T-helper 1 cell treated with Interleukin-12 subunit alpha and Interleukin-12 subunit beta and Interleukin-4 antibody, amounts not matched to agents 30 μg/mL and 1 μg/mL, for 36 hours (primary cell): Measurements from ENCODE around the gene CASKIN2.

Experiments
- H3K27ac Mint-ChIP-seq: one replicate; pipeline ENCODE4 v1.8.0; 2021; ENCODE audit warnings: mild to moderate bottlenecking, mixed read lengths
- H3K27me3 Mint-ChIP-seq: one replicate; pipeline ENCODE4 v1.8.0; 2021; ENCODE audit warnings: low read depth, mixed read lengths
- H3K36me3 Mint-ChIP-seq: one replicate; pipeline ENCODE4 v1.8.0; 2021; ENCODE audit warnings: low read depth, mixed read lengths
- H3K4me1 Mint-ChIP-seq: one replicate; pipeline ENCODE4 v1.8.0; 2021; ENCODE audit warnings: low read depth, mixed read lengths
- H3K4me3 Mint-ChIP-seq: one replicate; pipeline ENCODE4 v1.8.0; 2021; ENCODE audit warnings: mild to moderate bottlenecking, moderate library complexity, mixed read lengths
- H3K9me3 Mint-ChIP-seq: one replicate; pipeline ENCODE4 v1.8.0; 2021; ENCODE audit warnings: mixed read lengths

Gene CASKIN2

DNA sequence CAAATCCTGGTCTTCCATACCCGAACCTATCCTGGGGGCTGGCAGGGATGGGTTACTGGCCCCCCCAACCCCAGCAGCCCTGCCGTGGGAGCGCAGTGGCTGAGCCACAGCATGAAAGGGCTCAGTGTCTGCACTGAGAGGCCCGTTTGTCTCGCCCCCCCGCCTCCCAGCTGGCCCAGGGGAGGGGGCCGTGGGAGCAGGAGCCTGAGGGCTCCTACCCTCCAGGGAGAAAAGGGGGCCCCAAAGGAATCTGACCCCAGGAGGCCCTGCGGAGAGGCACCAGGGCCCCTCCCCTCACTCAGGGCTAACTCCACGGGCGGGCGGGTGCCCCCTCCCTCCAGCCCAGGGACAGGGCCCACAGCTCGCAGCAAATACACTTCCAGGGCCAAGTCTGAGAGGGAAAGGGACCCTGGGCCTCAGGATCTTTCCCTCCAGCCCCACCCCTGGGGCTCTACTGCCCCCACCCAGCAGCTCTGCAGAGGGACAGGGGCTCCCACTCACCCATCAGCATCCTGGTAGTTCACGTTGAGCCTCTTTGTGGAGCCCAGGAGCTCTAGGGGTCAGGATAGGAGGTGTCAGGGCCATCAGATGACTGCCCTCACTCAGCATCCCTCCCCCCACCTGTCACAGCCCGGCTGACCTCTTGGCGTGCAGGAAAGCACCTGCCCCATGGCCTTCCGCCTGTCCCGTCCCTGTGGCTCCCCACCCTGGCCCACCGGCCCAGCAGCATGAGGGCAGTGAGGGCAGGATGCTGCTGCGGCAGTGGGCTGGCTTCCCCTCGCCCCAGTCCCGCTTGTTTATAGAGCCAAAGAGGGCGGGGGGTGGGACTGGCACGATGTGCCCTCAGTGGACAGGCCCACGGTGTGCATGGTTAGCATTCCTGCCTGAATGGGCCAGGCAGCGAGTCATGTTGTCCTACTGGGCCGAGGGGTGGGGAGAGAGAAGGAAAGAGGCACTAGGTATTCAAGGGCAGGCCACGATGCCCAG lies 7.3 kb downstream of the CASKIN2 start:
- H3K4me3 Mint-ChIP-seq: no peak overlapping the region
- no peak overlapping the region for H3K27ac Mint-ChIP-seq
- H3K4me1 Mint-ChIP-seq: no peaks in the 10 kb centered on the region
- H3K9me3 Mint-ChIP-seq: no peaks in the 10 kb centered on the region
- H3K36me3 Mint-ChIP-seq: no peaks in the 10 kb centered on the region
- no peaks in the 10 kb centered on the region for H3K27me3 Mint-ChIP-seq

DNA sequence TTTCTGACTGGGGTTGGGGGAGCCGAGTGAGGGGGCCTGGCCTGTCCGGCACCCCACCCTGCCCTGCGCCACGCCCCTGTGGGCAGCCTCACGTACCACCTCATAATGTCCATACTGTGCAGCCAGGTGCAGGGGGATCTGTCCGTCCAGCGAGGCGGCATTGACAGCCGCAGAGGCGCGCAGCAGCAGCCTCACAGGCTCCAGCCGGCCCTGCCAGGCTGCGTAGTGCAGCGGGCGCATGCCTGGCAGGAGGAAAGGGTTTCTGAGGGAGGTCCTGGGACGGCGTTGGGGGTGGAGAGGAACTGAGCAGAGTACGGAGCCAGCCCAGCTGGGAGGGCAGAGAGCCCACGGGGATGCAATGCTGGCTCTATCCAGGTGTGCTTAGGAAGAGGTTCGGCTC lies 8.4 kb downstream of the CASKIN2 start:
- no peaks in the 10 kb centered on the region for H3K9me3 Mint-ChIP-seq
- no peaks in the 10 kb centered on the region for H3K4me1 Mint-ChIP-seq
- no peak overlapping the region for H3K27ac Mint-ChIP-seq
- H3K4me3 Mint-ChIP-seq: no peak overlapping the region
- no peaks in the 10 kb centered on the region for H3K27me3 Mint-ChIP-seq
- H3K36me3 Mint-ChIP-seq: no peaks in the 10 kb centered on the region

DNA sequence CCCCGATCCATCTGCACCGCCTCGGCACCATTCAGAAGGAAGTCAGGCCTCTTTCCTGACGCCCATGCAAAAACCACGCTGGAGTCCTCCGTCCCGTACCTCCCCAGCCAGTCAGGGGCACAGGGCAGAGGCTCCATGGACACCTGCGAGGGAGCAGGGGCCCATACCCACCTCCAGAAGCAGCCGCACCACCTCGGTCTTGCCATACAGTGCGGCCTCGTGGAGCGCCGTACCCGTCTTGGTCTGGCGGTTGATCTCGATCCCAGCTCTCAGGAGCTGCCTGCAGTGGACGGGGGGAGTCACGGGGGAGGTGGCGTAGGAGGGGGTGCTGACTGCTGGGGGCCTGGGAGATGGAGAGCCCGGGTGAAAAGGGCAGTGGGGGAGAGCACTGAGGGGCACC lies 9.2 kb downstream of the CASKIN2 start:
- H3K27me3 Mint-ChIP-seq: no peaks in the 10 kb centered on the region
- H3K36me3 Mint-ChIP-seq: no peaks in the 10 kb centered on the region
- H3K4me3 Mint-ChIP-seq: no peak overlapping the region
- H3K4me1 Mint-ChIP-seq: no peaks in the 10 kb centered on the region
- H3K27ac Mint-ChIP-seq: no peak overlapping the region
- H3K9me3 Mint-ChIP-seq: no peaks in the 10 kb centered on the region

DNA sequence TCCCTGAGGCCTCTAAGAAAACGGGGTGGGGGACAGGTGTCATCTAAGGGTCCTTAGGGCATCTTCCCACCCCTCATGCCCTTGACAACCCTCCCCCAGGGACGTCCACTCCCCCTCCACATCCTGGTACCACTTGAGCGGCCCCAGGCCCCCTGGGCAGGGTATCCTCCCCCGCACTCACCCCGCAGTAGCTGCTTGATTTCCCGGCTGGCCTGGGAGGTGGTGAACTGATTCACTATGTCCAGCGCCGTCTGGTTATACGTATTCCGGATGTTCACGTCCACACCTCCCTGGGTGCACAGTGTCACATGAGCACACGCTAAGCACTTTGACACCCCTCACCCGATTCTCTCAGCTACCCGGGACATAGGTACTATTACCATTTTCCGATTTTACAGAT lies 9.7 kb downstream of the CASKIN2 start:
- no peak overlapping the region for H3K4me3 Mint-ChIP-seq
- H3K9me3 Mint-ChIP-seq: no peaks in the 10 kb centered on the region
- H3K36me3 Mint-ChIP-seq: no peaks in the 10 kb centered on the region
- H3K27ac Mint-ChIP-seq: no peak overlapping the region
- no peaks in the 10 kb centered on the region for H3K27me3 Mint-ChIP-seq
- H3K4me1 Mint-ChIP-seq: no peaks in the 10 kb centered on the region

DNA sequence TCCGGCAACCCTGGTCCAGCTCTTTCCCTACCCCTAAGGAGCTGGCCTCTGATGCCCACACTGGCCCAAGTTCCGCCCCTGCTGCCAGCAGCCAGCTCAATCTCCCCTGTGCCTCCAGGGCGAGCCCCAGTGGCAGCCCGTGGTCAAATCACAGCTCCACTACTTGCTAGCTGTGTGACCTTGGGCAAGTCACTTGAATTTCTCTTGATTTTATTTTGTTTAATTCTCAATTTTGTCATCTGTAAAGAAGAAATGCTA lies 10.3 kb downstream of the CASKIN2 start:
- Mint-ChIP-seq H3K27me3 (no peaks in the 10 kb centered on the region), H3K9me3 (no peaks in the 10 kb centered on the region), H3K4me3 (no peak overlapping the region), H3K27ac (no peak overlapping the region), H3K36me3 (no peaks in the 10 kb centered on the region), H3K4me1 (no peaks in the 10 kb centered on the region)

DNA sequence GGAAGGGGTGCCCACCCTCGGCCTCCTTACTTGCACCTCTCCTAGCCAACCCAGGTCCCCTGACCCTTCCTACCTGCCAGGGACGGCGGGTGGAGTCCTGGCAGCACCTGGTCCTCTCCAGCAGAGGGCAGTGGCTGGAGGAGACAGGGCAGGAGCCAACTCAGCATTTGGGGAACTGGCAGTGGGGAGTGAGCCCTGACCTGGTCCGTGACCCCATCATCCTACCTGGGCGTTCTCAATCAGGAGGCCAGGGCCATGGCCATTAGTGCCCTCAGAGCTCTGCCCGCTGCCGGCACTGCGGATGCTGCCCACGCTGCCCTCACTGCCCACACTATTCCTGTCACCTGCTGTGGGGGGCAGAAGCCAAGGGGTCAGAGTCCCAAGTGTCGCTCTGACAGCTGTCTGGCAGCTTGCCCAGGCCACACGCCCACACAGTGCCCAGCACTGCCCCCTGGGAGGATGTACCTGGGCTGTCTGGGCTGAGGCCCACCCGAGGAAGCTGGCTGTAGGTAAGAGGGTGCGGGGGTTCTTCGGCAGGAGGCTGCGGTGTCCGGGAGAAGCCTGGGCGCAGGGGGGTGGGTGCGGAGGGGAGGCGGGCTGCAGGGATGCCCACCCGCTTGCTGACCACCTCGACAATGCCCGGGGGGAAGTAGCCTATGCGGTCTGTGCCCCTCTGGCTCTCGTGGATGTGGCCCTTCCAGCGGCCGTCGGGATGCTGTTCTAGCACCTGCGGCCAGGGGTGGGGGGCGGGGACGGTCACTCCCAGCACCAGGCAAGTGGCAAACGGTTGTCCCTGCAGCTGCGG lies 10.8 kb downstream of the CASKIN2 start:
- Mint-ChIP-seq H3K4me1 (no peaks in the 10 kb centered on the region), H3K27ac (no peak overlapping the region), H3K4me3 (no peak overlapping the region), H3K27me3 (no peaks in the 10 kb centered on the region), H3K9me3 (no peaks in the 10 kb centered on the region), H3K36me3 (no peaks in the 10 kb centered on the region)

DNA sequence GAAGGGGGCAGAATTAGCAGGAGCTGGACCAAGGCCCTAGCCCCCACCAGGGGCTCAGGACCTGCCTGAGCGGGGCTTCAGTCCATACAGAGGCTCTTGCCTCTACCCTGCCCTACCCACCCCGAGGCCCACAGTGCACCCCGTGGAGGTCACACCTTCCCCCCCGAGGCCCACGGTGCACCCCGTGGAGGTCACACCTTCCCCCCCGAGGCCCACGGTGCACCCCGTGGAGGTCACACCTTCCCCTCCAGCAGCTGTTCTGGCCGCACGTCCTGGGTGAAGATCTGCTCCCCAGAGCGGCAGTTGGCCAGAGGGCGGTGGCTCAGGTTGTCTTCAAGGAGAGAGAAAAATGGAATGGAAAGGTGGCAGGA lies 11.4 kb downstream of the CASKIN2 start:
- Mint-ChIP-seq H3K27me3 (no peaks in the 10 kb centered on the region), H3K27ac (no peak overlapping the region), H3K4me3 (no peak overlapping the region), H3K36me3 (no peaks in the 10 kb centered on the region), H3K9me3 (no peaks in the 10 kb centered on the region), H3K4me1 (no peaks in the 10 kb centered on the region)

DNA sequence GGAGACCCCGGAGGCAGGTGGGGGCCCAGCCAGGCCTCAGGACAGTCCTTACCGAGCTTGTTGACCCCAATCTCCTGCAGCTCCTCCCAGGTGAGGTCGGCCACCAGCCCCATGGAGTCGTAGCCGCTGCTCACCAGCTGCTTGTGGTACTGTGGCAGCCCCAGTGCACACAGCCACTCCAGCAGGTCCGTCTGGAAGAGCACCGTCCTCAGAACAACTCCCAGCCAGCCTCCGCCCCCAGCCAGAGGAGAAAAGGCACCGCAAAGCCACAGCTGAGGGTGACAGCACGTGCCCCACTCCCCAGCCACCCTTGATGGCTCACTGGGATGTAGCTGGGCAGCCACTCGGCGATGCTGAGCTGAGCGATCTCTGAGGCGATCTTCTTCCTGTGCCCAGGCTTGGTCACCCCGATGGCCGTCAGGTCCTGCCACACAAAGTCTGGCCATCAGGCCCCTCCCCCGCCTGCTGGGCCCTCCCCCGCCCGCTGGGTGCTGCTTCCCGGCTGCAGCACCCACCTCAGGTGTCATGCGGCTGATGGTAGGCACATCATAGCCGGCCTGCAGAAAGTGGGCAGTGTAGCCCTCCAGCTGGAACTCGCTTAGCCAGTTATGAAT lies 11.9 kb downstream of the CASKIN2 start:
- Mint-ChIP-seq H3K4me3 (no peak overlapping the region), H3K4me1 (no peaks in the 10 kb centered on the region), H3K36me3 (no peaks in the 10 kb centered on the region), H3K27me3 (no peaks in the 10 kb centered on the region), H3K27ac (no peak overlapping the region), H3K9me3 (no peaks in the 10 kb centered on the region)

DNA sequence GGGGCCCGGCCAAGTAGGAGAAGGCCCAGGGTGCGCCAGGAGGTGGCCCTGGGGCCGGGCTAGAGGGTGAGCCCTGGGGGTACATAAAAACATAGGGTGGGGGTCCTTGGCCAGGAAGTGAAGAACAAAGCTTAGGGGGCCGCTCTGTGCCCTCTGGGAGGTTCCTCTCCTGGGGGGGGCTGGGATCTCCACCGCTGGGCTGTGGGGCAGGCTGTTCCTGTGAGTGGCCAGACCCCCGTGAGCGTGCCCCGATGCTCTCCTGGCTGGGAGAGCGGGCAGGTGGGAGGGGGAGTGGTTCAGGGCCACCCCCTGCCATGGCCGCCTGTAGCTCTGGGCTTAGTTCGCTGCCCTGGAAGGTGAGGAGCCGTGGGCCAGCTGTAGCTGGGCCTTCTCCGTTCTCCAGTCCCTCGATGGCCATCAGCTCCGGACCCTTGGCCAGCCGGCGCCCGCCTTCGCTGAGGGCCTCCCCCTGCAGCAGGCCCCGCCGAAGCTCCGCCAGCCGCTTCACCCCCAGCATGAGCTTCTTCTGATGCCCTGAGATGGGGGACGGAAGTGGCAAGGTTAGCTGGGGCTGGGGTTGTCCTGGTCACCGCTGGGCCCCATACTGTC lies 12.5 kb downstream of the CASKIN2 start:
- Mint-ChIP-seq H3K27me3 (no peaks in the 10 kb centered on the region), H3K9me3 (no peaks in the 10 kb centered on the region), H3K4me1 (peaks cover 1% of the 10 kb centered on the region), H3K36me3 (no peaks in the 10 kb centered on the region), H3K4me3 (no peak overlapping the region), H3K27ac (no peak overlapping the region)

DNA sequence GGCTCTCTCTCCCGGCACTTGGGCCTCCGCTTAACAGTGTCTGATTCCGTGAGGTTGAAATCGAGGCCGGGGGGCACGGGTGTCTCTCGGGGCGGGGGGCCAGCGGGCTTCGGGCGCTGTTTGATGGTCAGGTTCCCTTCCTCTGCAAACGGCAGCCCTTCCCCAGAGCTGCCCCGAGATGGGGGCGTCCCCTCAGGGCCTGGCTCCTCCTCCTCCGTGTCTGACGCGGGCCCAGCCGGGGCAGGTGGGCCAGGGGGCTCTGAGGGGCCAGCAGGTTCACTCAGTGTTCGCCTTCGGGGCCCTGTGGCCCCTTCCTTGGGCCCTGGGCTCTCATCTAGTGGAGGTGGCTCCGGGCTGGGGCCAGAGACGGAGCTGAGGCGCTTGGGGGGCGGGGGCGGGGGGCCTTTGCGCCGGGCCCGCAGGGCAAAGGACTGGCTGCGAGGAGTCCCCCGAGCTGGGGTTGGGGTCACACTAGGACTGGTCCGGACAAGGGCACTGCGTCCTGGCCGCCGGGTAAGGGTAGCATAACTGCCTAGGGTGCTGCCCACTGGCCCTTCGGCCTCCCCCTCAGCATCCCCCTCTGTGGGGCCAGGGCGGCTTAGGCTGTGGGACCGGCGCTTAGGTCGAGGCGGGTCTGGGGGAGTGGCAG lies 13.1 kb downstream of the CASKIN2 start:
- no peaks in the 10 kb centered on the region for H3K27me3 Mint-ChIP-seq
- no peak overlapping the region for H3K4me3 Mint-ChIP-seq
- H3K9me3 Mint-ChIP-seq: no peaks in the 10 kb centered on the region
- H3K4me1 Mint-ChIP-seq: peaks cover 4% of the 10 kb centered on the region
- H3K36me3 Mint-ChIP-seq: peaks cover 2% of the 10 kb centered on the region
- H3K27ac Mint-ChIP-seq: no peak overlapping the region

DNA sequence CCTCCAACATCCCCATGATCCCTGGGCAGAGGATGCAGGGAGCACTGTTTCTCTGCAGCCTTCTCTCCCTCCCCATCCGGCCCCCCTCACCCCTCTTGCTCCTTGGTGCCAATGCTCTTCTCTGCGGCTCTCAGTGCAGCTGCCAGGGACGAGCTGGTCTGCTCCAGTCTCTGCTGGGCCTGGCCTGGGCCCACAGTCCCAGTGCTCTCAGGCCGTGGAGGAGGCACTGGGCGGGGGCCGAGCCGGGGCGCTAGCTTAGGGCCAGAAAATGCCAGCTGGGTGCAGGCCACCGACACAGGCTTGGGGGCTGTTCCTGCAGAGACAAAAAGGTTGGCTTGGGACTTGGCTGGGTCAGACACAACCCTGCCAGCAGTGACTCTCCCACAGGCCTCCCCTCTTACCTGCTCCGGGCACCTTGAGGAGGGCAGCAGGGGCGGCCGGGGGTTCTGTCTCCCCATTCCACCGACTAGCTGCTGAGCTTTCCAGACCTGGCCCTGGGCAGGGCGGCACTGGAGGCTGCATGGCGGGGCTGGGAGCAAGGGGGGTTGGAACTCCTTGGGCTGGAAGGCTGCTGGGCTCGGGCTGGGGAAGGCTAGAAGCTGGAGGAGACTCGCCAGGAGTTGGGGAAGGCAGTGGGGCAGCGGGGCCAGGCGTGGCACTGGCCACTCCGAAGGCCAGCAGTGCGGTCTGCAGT lies 13.8 kb downstream of the CASKIN2 start:
- Mint-ChIP-seq H3K4me1 (peaks cover 4% of the 10 kb centered on the region), H3K9me3 (no peaks in the 10 kb centered on the region), H3K36me3 (peaks cover 2% of the 10 kb centered on the region), H3K27me3 (no peaks in the 10 kb centered on the region), H3K27ac (no peak overlapping the region), H3K4me3 (no peak overlapping the region)

DNA sequence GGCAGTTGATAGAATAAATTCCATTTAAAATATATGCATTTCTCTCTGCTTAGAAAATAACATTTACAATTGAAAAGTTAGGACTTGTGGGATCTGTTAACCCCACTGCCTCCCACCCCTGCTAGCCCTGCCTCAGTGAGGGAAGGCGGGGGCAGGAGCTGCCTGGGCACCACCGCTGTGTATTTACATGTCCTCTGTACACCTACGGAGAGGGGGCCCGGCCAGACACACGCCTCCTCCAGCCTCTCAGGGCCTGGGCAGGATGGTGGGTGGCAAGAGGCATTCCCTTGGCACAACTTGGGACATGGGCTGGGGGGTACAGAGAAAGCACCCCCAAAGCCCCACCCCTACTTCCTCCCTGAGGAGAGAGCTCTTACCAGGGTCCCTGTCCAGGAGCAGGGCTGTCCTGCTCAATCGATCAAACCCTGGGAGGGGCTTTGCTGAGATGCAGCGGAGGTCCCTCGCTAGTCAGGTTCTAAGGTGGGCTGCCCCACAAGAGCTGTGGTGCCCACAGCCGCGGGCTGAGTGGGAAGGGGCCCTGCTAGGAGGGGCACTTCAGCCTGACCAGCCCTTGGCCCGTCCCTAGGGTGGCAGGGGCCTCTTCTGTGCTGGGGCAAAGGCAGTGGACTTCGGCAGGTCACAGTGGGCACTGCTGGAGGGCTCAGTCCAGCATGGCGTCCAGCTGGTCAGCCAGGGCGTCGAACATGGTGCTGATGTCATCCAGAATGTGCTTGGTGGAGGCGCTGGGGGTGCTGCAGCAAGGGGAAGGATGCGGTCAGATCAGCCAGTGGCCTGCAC lies 14.7 kb downstream of the CASKIN2 start:
- Mint-ChIP-seq H3K36me3 (peaks cover 2% of the 10 kb centered on the region), H3K4me3 (no peak overlapping the region), H3K27ac (no peak overlapping the region), H3K4me1 (peaks cover 4% of the 10 kb centered on the region), H3K27me3 (no peaks in the 10 kb centered on the region), H3K9me3 (no peaks in the 10 kb centered on the region)

DNA sequence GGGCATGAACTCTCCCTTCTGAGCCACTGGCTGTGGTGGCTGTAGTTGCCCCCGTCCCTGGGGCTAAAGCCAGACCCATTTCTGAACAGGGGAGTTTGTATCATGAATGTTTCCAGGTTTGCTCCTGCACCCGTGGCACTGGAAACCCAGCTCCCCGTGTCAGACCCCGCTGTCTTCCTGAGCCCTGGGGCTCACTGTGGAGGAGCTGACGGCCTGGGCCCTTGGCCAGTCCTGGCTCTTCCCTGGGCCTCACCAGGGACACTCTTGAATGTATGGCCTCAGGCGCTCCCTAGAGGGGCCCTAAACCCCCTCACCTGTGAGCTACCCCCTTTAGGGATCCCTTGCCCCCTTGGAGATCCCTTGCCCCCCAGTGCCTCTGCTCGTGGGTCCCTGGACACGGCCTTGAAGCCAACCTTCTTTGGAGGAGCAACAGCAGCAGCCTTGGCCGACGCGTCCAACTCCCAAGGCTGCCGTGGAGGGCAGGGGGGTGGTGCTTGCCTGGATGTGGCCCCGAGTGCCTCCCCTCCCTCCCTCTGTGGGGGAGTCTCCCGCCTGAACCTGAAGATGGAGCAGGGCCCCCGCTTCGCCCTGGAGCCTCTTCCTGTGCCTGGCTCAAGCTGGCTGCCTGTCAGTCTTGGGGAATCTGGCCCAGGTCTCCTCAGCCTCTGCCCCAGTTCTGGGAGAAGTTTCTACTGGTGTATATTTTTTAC lies 15.9 kb downstream of the CASKIN2 start:
- Mint-ChIP-seq H3K27me3 (no peaks in the 10 kb centered on the region), H3K4me1 (peaks cover 4% of the 10 kb centered on the region), H3K36me3 (peaks cover 3% of the 10 kb centered on the region), H3K9me3 (no peaks in the 10 kb centered on the region), H3K4me3 (no peak overlapping the region), H3K27ac (no peak overlapping the region)
